ENCODE measurements around the gene CUBN.
"Not testable (repeated sequence)": the region's sequence is repeated elsewhere in the genome, so short reads cannot be mapped to it uniquely, and the experiment has no call there.

CUBN gene

DNA sequence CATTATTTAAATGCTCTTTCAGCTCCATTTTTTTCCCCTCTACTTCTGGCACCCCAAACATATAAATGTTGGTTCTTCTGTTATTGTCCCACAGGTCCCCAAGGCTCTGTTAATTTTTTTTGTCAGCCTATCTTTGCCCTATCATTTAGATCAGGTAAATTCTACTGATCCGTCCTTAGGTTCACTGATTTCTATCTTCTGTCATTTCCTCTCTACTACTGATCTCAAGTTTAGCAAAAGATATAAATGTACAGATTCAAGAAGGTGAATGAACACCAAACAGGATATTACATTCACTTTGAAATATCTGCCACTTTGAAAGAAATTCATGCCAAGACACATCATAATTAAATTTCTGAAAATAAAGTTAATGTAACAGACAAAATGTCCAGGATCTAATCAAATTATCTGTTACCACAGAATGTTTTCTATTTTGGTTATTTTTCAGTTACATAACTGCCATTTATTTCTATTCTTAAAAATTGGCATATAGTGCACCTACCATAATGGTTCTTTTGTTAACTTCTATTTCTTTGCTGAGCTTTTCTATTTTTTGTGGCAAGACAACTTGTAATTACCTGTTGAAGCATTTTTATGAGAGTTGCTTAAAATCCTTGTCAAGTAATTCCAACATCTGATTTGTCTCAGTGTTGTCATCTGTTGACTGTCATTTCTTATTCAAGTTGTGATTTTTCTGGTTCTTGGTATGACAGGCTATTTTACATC, 12.1 kb upstream of the CUBN start:
- DNase-seq (ENCODE audit: low read depth, low spot score) = no peak

DNA sequence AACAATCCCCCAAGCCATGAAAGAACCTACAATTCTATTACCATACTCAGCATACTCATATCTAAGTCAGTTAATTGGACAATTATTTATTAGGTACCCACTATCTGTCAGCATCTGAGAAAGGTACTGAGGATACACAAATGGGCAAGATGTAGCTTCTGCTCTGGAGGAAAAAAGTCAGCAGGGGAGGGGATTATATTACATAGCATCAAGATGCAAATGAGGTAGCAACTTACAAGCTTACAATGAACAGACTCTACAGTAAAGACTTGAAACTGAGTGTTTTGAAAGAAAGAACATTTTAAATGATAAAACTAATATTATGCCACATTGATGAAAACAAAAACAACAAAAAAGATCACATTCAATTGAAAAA, 10.8 kb upstream of the CUBN start:
- no peak for DNase-seq (ENCODE audit: low read depth, low spot score)

- no peak for DNase-seq (ENCODE audit: low read depth, low spot score)
Observed at GRCh38 chr10:17138460-17139042, 8.9 kb upstream of the CUBN start.

DNA sequence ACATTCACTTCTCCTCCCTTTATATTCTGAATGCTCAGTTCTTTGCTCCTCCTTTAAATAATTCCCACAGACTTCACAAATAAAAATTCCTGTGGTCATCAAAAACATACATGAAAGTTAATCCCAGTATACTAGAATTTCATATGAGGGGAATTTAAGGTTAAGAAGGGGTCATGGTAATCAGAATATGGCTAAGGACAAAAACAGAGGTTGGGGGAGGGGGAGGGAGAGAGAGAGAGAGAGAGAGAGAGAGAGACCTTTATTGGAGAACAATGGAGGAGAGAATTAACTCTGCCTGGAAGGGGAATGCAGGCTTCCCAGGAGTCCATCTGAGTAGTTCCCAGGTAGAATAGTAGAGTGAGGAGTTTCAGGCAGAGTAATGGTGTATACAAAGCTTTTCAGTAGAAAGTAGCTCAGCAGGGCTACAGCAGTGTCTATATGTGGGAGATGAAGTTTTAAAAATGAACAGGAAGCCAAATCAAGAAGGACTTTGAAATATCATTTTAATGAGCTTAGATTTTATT, 5.2 kb upstream of the CUBN start:
- no peak for DNase-seq (ENCODE audit: low read depth, low spot score)

GRCh38 chr10:17134282-17134681, 4.7 kb upstream of the CUBN start:
- DNase-seq (ENCODE audit: low read depth, low spot score) = no peak

DNA sequence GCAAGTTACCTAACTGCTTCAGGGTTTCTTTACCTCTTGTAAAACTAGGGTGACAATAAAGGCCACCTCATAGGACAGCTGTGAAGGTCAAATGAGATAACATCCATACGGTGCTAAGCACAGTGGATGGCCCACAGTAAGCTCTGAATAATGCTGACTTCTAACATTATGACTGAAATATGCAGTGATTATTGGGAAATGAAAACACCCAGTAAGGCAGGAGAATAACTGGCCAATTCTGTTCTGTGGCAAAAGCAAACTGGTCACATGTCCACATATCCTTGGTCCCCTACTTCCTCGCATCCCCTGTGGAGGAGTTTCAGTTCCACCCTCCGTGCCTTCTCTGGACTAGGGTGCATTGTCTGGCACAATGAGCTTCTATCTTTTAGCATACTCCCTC, 1.4 kb downstream of the CUBN start:
- DNase-seq (ENCODE audit: low read depth, low spot score) = no peak

- DNase-seq (ENCODE audit: low read depth, low spot score) = no peak
Observed at GRCh38 chr10:17126327-17126726, 3.3 kb downstream of the CUBN start.

DNA sequence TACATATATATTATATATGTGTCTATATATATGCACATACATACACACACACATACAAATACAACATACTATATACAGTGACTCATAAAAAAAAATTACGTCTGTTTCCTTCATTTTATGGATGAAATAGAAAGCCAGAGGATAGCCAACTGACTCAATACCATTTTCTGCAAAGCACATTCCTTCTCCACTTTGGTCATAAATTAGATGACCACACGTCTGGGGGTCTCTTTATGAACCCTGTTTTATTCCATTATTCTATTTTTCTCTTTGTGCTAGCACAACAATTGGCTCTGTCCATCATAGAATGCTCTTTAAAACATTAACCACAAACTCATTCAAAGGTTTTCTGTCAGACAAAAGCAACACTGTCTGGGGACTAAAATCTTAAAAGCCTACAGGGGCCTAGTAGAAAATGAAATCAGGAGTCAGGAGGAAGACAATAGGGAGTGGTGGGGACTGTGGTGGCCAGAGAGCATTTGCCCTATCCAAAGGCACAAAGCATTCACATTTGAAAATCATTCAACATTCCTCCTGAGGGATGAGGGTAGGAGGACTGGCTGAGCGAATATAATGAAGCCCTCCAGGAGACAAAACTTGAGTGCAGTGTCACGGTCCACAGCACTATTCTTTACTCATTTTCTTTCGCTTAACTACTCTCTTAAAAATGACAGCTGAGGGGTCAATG, 4.3 kb downstream of the CUBN start:
- no peak for DNase-seq (ENCODE audit: low read depth, low spot score)

DNA sequence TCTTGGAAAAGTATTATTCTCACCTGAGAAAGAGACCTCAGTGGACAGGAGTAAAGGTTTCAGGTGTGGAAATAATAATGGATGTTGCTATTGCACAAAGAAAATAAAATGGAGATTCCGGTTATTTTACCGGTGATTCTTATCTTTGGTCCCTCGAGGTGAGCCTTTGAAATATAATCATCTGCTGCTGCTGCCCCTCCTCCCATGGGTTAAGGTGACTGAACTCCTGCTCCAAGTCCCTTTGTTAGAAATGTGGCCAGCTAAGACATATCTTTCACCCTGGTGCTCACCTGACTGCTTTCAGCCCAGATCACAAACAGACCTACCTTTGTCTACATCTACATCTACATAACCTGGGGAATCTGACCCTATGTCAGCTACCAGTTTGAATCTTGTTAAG, 5.7 kb downstream of the CUBN start:
- no peak for DNase-seq (ENCODE audit: low read depth, low spot score)

GRCh38 chr10:17122726-17123661, 6.6 kb downstream of the CUBN start:
- DNase-seq (ENCODE audit: low read depth, low spot score) = no peak

DNA sequence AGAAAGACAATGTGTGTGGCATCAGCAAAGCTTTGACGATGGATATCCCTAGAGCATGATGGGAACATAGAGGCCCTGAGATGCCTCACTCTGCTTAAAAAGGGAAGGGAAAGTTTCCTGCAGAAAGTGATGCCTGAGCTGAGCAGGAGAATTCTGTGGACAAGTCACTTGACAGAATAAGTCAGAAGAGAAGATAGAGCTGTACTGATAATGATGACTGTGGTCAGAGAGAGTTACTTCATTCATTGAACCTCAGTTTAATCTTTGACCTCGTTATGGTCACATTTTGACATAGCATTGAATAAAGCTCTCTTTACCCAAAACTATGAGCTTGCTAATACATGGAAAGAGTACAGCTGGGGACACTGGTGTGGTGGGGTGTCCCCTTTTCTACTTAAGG, 7.6 kb downstream of the CUBN start:
- DNase-seq (ENCODE audit: low read depth, low spot score) = no peak

DNA sequence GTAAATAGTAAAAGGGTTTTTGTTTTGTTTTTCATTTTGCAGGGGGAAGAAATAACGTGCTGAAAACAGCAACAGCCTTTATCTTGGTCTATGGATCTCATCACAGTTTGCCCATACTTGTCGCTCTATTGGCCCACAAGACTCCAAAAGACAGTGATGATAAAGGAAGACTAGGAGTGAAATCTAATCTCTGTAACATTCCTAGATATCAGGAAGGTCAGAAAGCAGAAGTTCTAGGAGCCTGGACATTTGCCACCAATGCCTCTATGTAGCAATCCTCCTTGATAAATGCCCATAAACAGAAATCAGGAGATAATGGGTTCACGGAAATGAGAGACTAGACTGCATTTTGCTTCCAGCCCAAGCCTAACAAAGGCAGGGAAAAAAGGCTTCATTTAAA, 8.9 kb downstream of the CUBN start:
- no peak for DNase-seq (ENCODE audit: low read depth, low spot score)

DNA sequence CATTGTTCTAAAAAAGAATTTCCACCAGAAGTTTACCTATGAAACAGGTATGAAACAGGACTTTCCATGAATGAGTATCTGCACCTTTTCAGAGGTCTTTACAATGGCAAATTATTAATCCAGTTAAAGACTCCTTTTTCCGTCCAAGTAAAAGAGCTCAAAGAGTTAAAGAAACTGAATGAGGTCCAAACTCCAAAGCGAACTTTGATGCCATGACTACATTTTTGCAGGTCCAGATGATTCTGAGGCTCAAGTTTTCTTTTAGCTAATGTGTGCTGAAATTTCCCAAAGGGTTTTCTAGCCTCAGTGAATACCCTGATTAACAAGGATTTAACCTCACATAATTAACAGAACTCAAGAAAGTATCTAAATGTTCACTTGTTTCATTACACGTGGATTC, 9.8 kb downstream of the CUBN start:
- DNase-seq (ENCODE audit: low read depth, low spot score) = no peak

DNA sequence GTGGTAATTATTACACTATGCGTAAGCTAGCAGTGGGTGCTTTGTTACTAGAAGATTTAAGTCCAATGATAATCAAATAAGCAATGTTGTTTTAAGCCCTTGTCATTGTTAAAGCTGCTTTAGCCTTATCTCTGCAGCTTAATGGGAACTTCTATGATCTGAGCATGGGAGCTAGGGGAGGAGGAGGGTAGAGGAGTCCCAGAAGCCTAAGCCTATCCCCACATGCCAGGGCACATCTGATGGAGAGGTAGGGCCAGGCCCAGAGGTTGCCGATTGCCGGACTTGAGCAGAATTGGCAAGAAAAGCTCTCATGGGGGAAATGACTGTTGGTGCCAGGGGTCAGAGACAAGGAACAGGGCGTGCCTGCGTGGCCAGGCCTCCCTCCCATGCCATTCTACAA, 13.4 kb downstream of the CUBN start:
- DNase-seq (ENCODE audit: low read depth, low spot score) = no peak

DNA sequence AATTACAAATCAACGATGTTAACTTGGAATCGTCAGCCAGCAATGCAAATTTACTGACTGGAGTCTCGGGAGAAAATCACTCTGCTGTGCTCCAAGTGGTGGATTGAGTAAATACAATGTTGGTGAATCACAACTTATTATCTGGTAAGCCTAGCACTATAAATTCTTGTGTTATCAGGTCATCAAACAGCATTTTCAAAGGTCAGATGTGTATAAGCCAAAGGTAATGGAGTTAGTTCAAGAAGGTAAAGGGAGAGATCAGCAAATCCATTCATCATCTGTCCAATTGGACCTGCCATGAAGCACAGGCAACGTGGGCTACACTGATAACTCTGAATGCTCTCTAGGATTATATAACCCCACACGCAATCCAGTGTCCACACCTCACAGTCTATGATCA, 13.9 kb downstream of the CUBN start:
- no peak for DNase-seq (ENCODE audit: low read depth, low spot score)

DNA sequence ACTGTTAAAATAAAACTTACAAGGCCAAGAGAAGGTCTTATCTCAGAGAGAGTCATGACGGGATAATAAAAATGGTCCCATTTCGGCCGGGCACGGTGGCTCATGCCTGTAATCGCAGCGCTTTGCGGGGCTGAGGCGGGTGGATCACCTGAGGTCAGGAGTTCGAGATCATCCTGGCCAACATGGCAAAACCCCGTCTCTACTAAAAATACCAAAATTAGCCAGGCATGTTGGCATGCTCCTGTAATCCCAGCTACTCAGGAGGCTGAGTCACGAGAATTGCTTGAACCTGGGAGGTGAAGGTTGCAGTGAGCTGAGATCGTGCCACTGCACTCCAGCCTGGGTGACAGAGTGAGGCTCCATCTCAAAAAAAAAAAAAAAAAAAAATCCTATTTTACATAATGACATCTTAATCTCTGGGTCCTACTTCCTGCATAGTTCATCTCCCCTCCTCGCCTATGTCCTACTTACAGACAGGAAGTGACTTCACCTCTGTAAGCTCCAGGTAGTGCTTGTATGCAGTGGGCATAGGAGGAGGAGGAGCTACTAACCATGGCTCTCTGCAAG, 14.7 kb downstream of the CUBN start:
- not testable (repeated sequence) for DNase-seq (ENCODE audit: low read depth, low spot score)

DNA sequence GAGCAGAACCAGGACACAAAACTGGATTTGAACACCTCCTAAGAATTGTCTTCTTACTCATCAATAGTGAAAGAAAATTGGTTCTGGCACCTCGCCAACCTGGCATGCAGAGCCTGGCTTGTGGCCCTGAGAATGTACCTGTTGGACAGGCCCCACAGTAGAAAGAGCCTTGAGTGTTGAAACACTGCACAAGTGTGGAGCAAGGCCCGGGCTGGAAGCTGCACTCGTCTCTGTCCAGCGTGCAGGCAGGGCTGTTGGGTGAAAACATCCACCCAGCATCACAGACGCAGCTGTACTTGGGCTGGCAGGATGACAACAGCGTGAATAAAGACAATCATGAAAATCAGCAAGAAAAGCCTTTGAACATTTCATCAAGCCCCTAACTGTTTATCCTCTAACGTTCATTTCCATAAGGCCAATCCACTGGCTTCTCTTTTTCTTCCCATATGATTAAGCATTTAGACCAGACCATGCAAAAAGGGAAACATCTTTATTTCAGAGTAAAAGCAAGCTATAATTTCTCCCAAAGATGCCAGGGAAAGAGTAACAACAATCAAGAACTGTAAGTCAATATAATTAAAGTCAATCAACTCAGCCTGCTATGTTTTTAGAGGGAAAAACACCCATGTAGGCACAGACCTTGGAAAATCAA, 15.6 kb downstream of the CUBN start:
- no peak for DNase-seq (ENCODE audit: low read depth, low spot score)

DNA sequence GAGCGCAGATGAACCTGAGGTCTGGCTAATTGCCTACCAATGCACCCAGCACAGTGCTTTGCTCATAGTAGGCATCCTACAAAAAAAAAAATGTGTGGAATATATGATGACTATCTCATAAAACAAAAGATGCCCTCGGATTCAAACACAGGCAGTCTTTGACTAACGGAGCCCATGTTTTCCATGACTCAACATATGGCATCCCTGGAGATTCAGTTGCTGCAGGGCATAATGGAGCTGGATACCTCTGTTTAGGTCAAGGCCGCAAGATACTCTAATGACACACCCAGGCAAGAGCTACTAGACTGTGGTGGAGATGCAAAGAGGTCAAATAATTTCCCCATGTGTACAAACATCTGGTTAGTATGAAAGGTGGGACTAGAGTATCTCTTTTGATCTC, 16.3 kb downstream of the CUBN start:
- DNase-seq (ENCODE audit: low read depth, low spot score) = no peak

DNA sequence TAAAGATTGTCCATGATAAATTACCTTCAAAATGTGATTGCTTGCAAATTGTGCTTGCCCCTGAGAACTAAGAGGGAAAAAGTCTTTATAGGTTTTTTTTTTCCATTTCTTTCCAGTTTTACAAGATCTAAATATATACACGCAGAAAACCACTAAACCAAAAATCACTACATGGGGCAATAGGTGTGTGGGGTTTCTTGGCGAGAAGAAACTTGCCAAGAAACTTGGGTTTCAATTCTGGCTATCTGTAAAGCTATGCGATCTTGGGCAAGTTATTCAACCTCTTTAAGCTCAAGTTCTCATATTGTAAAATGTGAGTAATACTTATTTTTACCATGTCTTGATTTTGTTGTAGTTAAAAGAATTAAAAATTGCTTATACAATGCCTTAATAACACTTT, 17.0 kb downstream of the CUBN start:
- no peak for DNase-seq (ENCODE audit: low read depth, low spot score)

- DNase-seq (ENCODE audit: low read depth, low spot score) = no peak
Observed at GRCh38 chr10:17109475-17110207, 20.0 kb downstream of the CUBN start.
